Stimulated activated CD8-positive, alpha-beta memory T cell treated with anti-CD3 and anti-CD28 coated beads, Interleukin-12 subunit alpha, Interleukin-12 subunit beta, amount 100 ng/mL, for 24 hours (primary cell): ENCODE results near the gene KIF16B.
"Not testable (repeated sequence)": the region's sequence is repeated elsewhere in the genome, so short reads cannot be mapped to it uniquely, and the experiment has no call there.

ENCODE experiments used
- DNase-seq: peaks from one replicate; pipeline ENCODE4 v3.0.0-alpha.2; 2020; ENCODE audit errors: extremely low read depth

KIF16B gene

DNA sequence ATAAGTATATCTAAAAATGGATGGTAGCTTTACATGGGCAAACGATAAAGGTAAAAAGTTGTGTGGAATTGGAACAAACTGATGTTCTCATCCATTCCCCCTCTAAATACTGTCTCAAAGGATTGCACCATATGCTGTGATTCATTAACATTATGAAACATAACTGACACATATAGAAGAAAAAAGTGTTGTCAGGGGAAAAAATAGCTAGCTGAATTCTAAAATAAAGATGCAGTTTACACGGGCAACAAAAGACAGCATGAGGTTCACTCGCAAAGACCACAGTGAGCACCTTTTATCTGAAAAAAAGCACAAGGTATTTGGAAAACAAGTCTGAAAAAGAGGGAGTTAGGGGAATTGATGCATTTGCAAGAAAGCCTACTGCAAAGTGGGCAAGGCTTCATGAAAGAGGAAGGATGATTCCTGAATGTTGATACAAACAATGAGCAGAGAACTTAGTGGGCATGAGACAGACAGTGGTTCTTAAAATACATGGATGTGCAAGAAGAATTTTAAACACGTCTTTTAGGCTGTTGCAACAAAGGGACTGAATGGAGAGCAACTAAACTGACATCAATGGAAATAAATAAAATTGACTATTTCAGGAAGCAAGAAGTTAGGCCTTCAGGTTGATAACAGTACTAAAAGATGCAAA lies 280.9 kb downstream of the KIF16B start:
- DNase-seq, result no peak

GRCh38 chr20:16290358-16290757 lies 282.9 kb downstream of the KIF16B start:
- no peak for DNase-seq

DNA sequence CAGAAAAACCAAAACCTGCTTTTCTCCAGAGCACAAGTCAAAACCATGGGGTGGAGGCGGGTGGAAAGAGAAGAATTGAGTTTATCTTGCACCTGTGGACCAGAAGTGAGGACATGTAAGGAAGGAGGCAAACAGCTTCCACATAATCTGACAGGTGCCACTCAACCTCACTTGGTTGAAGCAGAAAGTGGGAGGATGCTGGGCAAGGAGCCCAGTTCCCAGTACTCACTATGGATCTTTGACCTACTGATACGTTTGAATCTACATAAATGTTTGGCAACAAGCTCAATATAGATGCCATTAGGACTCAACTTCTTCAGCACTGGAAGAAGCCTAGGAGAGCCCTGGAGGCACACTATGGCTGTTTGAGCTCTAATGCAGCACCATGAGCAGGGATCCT lies 285.5 kb downstream of the KIF16B start:
- no peak for DNase-seq

GRCh38 chr20:16286601-16287000 lies 286.6 kb downstream of the KIF16B start:
- no peak for DNase-seq

GRCh38 chr20:16284385-16285100 lies 288.7 kb downstream of the KIF16B start:
- DNase-seq, result no peak

DNA sequence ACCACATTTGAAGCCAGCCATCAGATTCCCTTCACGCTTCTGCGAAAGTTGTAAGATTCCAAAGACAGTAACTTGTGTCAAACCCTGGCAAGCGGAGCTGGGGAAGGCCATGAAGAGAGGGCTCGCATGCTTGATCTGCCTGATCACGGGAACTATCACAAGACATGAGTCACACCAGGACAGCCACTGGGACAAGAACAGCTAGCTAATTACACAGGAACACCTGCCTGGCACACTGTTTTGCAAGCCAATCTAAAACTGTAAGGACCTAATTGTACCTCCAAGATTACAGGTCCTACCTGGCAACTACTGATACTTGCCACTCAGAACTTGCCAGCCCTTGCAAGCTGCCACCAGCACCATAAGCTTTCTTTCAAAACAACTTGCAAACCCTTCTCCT lies 289.3 kb downstream of the KIF16B start:
- DNase-seq, result no peak

GRCh38 chr20:16283307-16283706 lies 289.9 kb downstream of the KIF16B start:
- no peak for DNase-seq

GRCh38 chr20:16280219-16280618 lies 293.0 kb downstream of the KIF16B start:
- no peak for DNase-seq

GRCh38 chr20:16279320-16279719 lies 293.9 kb downstream of the KIF16B start:
- no peak for DNase-seq

- DNase-seq, result no peak
These were observed 299.3 kb downstream of the KIF16B start for GRCh38 chr20:16273812-16274555.

DNA sequence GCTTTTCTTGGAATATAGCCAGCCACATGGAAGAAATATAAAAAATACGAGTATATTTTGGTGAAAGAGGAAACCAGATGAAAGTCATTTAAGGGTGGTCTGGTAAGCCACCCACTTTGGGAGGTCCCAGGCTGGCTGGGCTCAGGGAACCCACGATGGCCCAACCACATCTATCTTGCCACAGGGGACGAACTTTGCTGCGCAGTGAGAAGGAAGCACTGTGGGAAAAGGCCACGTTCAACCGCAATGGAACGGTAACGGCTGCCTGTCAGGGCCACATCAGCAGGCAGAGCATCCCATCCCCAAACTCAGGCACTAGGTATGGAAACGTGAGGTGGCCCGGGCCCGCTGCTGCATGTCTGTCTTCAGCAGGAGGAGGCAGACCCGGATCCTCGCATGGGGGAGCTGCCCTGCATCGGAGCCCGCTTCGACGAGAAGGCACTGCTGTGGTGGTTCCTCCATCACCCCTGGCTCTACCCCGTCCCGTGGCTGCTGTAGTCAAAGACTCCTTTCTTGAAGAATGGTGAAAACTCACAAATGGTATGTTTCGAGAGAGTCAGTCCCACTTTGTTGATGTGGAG lies 300.4 kb downstream of the KIF16B start:
- no peak for DNase-seq

DNA sequence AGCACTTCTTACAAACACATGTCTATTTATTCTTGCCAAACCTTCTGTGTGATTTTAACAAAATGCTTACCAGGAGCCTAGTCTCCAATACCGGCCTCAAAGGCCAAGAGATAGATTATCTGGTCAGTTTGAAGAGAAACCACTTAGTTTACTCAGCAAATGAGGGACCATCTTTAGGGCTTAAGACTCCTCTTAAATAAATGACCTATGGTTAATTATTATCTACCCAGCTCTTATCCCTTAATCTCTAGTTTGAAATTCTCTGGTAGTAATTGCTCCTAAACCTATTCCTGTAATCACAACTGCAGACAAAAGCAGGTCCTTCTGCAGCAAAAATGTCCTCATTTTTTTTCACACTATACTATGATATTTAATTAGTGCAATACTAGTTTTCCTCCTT lies 301.8 kb downstream of the KIF16B start:
- no peak for DNase-seq

- no peak for DNase-seq
These were observed 302.3 kb downstream of the KIF16B start for GRCh38 chr20:16270989-16271388.

GRCh38 chr20:16270314-16270931 lies 302.8 kb downstream of the KIF16B start:
- no peak for DNase-seq

- no peak for DNase-seq
These were observed 305.7 kb downstream of the KIF16B start for GRCh38 chr20:16267526-16267925.

GRCh38 chr20:16265334-16265733 lies 307.9 kb downstream of the KIF16B start:
- no peak for DNase-seq

DNA sequence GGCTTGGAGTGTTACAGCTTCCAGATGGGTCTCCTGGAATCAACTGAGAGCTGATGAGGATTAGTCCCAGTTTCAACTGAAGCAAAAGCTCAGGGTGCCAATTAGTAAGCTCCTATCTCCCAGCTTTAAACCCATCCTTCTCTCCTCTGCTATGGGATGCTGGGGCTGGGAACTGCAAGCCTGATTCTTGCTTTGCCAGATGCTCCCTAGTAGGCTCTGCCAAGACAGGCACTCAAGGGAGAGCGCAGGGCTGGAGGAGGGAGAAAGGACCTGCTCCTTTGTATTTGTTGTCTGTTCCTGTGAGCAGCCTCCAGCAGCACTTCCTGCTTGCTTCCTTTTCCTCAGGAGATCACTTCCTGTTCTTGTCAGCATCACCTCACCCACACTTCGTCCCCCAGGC lies 309.7 kb downstream of the KIF16B start:
- DNase-seq, result no peak

- no peak for DNase-seq
These were observed 310.7 kb downstream of the KIF16B start for GRCh38 chr20:16262594-16262993.

- no peak for DNase-seq
These were observed 311.4 kb downstream of the KIF16B start for GRCh38 chr20:16261733-16262273.

DNA sequence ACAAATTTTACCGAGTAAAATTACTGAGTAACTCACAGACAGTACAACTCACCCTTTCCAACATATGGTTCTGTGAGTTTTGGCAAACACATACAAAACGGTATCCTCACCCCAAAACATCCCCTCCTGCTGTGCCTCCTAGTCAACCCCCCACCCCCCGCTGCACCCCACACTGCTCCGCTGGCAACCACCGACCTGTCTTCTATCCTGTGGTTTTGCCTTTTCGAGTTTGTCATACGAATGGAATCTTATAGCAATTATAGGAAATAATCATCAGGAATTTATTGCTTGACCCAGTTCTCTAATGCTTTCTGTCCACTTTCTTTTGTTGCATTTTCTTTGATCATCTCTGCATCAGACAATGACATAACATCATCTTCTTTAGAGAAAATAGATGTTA lies 312.3 kb downstream of the KIF16B start:
- no peak for DNase-seq

- not testable (repeated sequence) for DNase-seq
These were observed 313.1 kb downstream of the KIF16B start for GRCh38 chr20:16260133-16260532.

- DNase-seq, result no peak
These were observed 314.5 kb downstream of the KIF16B start for GRCh38 chr20:16258766-16259165.
